ENCODE data around the gene TMTC1. TPM values are rescaled to one million over a fixed set of nuclear protein-coding genes. Genes with fewer than 3 reads are reported as not detected.

Gene TMTC1
- total and polyA plus RNA-seq, 2 experiments from 2014 or later = 6.8 to 14.0 TPM

DNA sequence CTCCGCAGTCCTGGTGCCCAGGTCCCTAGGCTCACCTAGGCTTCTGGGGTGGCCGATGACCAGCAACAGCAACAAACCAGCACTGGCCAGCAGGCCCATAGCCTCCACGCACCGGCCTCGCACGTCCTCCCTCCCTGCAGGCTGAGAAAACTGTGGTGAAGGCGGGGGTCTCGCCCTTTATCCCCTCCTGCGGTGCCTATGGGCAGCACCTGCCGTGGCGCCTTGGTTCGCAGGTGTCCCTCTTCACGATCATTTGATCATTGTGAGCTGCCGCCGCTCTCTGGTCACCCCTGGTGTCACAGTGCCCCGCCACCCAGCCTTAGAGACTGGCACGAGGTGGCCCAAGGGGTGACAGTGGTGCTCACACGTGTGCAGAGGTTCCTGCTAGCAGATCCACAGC, 286.2 kb downstream of the TMTC1 start, which contains the start of gene OVCH1:
Gene OVCH1, minus strand, starts transcription at position 99 of the 400 bp plus-strand sequence. Its CDS starts 0 bp downstream, at position 99.
- TF ChIP-seq EZH2 (IDR thresholded peaks at IDR 0.05; ENCODE audit: borderline replicate concordance) (no peak), EZH2phosphoT487 (IDR thresholded peaks at IDR 0.05; ENCODE audit: low read depth, severe bottlenecking, unreplicated experiment) (no peak), CTCF (IDR thresholded peaks at IDR 0.05; ENCODE audit: poor library complexity) (no peak)
- no peaks in the 10 kb centered on the region for H3K9me2 ChIP-seq (replicated peaks; ENCODE audit: insufficient read depth)
- H3K4me3 ChIP-seq = no peak within 1 kb of the TSS
- H3K27ac ChIP-seq = no peak within 1 kb of the TSS
- H4K20me1 ChIP-seq (ENCODE audit: insufficient read depth, poor library complexity, severe bottlenecking) = no peaks in the 10 kb centered on the region
- no peaks in the 10 kb centered on the region for H3K36me3 ChIP-seq (replicated peaks; ENCODE audit: insufficient read depth, low read depth)
- no peaks in the 10 kb centered on the region for H3K79me2 ChIP-seq
- no peak within 1 kb of the TSS for H3K4me2 ChIP-seq
- DNase-seq (ENCODE audit: low spot score) = no peak
- no peaks in the 10 kb centered on the region for H3K27me3 ChIP-seq
- 95% methylated on average over 18 of the region's 18 CpGs for WGBS (ENCODE audit: low lambda C conversion rate, missing lambda C conversion rate)
- no peaks in the 10 kb centered on the region for H3K9me3 ChIP-seq (ENCODE audit: low read depth)
- H2AFZ ChIP-seq = no peak within 1 kb of the TSS
- no peaks in the 10 kb centered on the region for H3K4me1 ChIP-seq (ENCODE audit: insufficient read depth)

DNA sequence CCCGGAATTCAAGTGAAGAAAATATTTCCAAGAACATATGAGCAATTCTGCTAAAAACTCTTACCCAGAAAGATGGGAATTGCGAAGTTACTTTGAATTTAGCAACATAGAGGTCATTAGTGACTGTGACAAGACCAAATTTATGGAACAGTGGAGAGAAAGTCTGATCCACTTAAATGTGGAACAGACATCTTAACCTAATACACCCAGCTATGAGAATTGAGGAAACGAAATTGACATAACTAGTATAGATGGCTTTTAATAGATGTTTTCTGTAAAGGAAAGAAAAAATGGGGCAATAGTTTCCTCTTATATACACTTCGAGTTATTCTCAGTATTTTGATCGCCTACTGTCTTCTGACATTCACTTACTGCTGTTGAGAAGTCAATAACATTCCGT, 290.9 kb downstream of the TMTC1 start:
- H3K4me2 ChIP-seq = no peak overlapping the region
- WGBS (ENCODE audit: low lambda C conversion rate, missing lambda C conversion rate) = 90% methylated on average over 6 of the region's 6 CpGs
- no peaks in the 10 kb centered on the region for H3K79me2 ChIP-seq
- no peaks in the 10 kb centered on the region for H3K4me1 ChIP-seq (ENCODE audit: insufficient read depth)
- no peak for DNase-seq (ENCODE audit: low spot score)
- H2AFZ ChIP-seq = no peak overlapping the region
- H3K27me3 ChIP-seq = no peaks in the 10 kb centered on the region
- no peaks in the 10 kb centered on the region for H4K20me1 ChIP-seq (ENCODE audit: insufficient read depth, poor library complexity, severe bottlenecking)
- TF ChIP-seq EZH2phosphoT487 (IDR thresholded peaks at IDR 0.05; ENCODE audit: low read depth, severe bottlenecking, unreplicated experiment) = no peak
- no peak for TF ChIP-seq EZH2 (IDR thresholded peaks at IDR 0.05; ENCODE audit: borderline replicate concordance)
- no peak for TF ChIP-seq CTCF (IDR thresholded peaks at IDR 0.05; ENCODE audit: poor library complexity)
- no peaks in the 10 kb centered on the region for H3K36me3 ChIP-seq (replicated peaks; ENCODE audit: insufficient read depth, low read depth)
- H3K4me3 ChIP-seq = no peak overlapping the region
- no peak overlapping the region for H3K27ac ChIP-seq
- H3K9me2 ChIP-seq (replicated peaks; ENCODE audit: insufficient read depth) = no peaks in the 10 kb centered on the region
- no peaks in the 10 kb centered on the region for H3K9me3 ChIP-seq (ENCODE audit: low read depth)

DNA sequence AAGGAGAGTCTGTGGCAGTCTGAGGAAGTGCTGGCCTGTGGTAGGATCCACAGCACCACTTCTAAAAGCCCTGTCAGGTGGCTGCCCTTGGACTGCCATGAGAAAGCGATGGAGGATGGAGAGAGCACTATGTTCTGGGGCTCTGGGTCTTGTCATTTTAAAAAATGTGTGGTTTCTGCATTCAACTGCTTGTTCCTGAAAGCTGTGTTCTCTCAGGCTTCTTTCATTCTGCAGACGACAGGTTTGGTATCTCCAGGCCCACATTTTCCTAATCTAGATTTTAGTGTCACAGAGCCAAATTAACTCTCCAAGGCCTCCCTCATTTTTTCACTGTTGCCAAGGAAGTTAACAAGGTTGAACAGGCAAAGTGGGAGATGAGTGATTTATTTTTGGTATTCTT, 296.8 kb downstream of the TMTC1 start:
- TF ChIP-seq EZH2phosphoT487 (IDR thresholded peaks at IDR 0.05; ENCODE audit: low read depth, severe bottlenecking, unreplicated experiment) (no peak), CTCF (IDR thresholded peaks at IDR 0.05; ENCODE audit: poor library complexity) (no peak), EZH2 (IDR thresholded peaks at IDR 0.05; ENCODE audit: borderline replicate concordance) (no peak)
- H4K20me1 ChIP-seq (ENCODE audit: insufficient read depth, poor library complexity, severe bottlenecking) = no peaks in the 10 kb centered on the region
- H3K9me2 ChIP-seq (replicated peaks; ENCODE audit: insufficient read depth) = no peaks in the 10 kb centered on the region
- no peaks in the 10 kb centered on the region for H3K27me3 ChIP-seq
- no peaks in the 10 kb centered on the region for H3K79me2 ChIP-seq
- no peak overlapping the region for H3K27ac ChIP-seq
- WGBS (ENCODE audit: low lambda C conversion rate, missing lambda C conversion rate) = 78% methylated on average over 2 of the region's 2 CpGs
- no peak for DNase-seq (ENCODE audit: low spot score)
- no peaks in the 10 kb centered on the region for H3K4me1 ChIP-seq (ENCODE audit: insufficient read depth)
- no peak overlapping the region for H3K4me2 ChIP-seq
- H3K9me3 ChIP-seq (ENCODE audit: low read depth) = no peaks in the 10 kb centered on the region
- no peak overlapping the region for H2AFZ ChIP-seq
- no peak overlapping the region for H3K4me3 ChIP-seq
- H3K36me3 ChIP-seq (replicated peaks; ENCODE audit: insufficient read depth, low read depth) = no peaks in the 10 kb centered on the region

GRCh38 chr12:29463198-29463597, 320.5 kb downstream of the TMTC1 start:
- H3K9me3 ChIP-seq (ENCODE audit: low read depth) = no peaks in the 10 kb centered on the region
- no peaks in the 10 kb centered on the region for H3K9me2 ChIP-seq (replicated peaks; ENCODE audit: insufficient read depth)
- no peak overlapping the region for H3K4me3 ChIP-seq
- H3K27ac ChIP-seq = no peak overlapping the region
- H3K79me2 ChIP-seq = no peaks in the 10 kb centered on the region
- no peak for TF ChIP-seq CTCF (IDR thresholded peaks at IDR 0.05; ENCODE audit: poor library complexity)
- no peak for TF ChIP-seq EZH2phosphoT487 (IDR thresholded peaks at IDR 0.05; ENCODE audit: low read depth, severe bottlenecking, unreplicated experiment)
- no peak for TF ChIP-seq EZH2 (IDR thresholded peaks at IDR 0.05; ENCODE audit: borderline replicate concordance)
- H4K20me1 ChIP-seq (ENCODE audit: insufficient read depth, poor library complexity, severe bottlenecking) = no peaks in the 10 kb centered on the region
- H3K27me3 ChIP-seq = no peaks in the 10 kb centered on the region
- WGBS (ENCODE audit: low lambda C conversion rate, missing lambda C conversion rate) = 95% methylated on average over 4 of the region's 4 CpGs
- H3K36me3 ChIP-seq (replicated peaks; ENCODE audit: insufficient read depth, low read depth) = no peaks in the 10 kb centered on the region
- no peak for DNase-seq (ENCODE audit: low spot score)
- no peak overlapping the region for H3K4me2 ChIP-seq
- H3K4me1 ChIP-seq (ENCODE audit: insufficient read depth) = no peaks in the 10 kb centered on the region
- H2AFZ ChIP-seq = no peak overlapping the region

All from hepatocyte (in vitro differentiated cells).